Esophagus muscularis mucosa (tissue), 4 donors: ENCODE results near the gene EXOSC6.
"Not testable (repeated sequence)": the region's sequence is repeated elsewhere in the genome, so short reads cannot be mapped to it uniquely, and the experiment has no call there.

ENCODE experiments used
- EP300 ChIP-seq: sonication (generic); formaldehyde crosslinking; IDR thresholded peaks from one replicate; pipeline ENCODE4 v1.6.1; 2017; ENCODE audit warnings: antibody characterized with exemption
- POLR2A ChIP-seq: fragments of 450-650 bp; IDR thresholded peaks from one replicate; pipeline ENCODE4 v1.6.1; 2017; ENCODE audit warnings: antibody characterized with exemption, moderate library complexity, mild to moderate bottlenecking, low read depth
- POLR2AphosphoS5 ChIP-seq, 2 donors: sonication (generic); formaldehyde crosslinking; IDR thresholded peaks; one replicate each; pipeline ENCODE4 v1.6.1; 2017; ENCODE audit warnings: antibody characterized with exemption in 2 of 2
- TF ChIP-seq, protein P1 (sequence below), 3 experiments: fragments of 200-600 bp in 2 of 3; fragments of 450-650 bp in 1 of 3; sonication (generic) in 2 of 3; IDR thresholded peaks; one replicate each; pipeline ENCODE4 v1.5.1; 2017 to 2019; ENCODE audit warnings: antibody characterized with exemption in 3 of 3, mild to moderate bottlenecking in 2 of 3, moderate library complexity in 1 of 3

DNA sequence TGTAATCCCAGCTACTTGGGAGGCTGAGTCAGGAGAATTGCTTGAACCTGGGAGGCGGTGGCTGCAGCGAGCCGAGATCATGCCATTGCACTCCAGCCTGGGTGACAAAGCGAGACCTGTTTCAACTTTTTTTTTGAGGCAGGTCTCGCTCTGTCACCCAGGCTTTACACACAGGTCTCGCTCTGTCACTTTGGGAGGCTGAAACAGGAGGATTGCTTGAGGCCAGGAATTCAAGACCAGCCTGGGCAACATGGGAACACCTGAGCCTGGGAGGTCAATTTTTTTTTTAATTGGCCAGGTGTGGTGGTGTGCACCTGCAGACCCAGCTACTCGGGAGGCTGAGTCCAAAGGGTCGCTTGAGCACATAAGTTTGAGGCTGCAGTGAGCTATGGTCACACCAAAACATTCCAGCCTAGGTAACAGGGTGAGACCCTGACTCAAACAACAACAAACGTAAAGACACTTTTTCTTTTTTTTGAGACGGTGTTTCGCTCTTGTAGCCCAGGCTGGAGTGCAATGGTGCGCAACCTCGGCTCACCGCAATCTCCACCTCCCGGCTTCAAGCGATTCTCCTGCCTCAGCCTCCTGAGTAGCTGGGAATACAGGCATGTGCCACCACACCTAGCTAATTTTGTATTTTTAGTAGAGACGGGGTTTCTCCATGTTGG, 35.7 kb upstream of the EXOSC6 start:
- TF ChIP-seq, protein P1, sequence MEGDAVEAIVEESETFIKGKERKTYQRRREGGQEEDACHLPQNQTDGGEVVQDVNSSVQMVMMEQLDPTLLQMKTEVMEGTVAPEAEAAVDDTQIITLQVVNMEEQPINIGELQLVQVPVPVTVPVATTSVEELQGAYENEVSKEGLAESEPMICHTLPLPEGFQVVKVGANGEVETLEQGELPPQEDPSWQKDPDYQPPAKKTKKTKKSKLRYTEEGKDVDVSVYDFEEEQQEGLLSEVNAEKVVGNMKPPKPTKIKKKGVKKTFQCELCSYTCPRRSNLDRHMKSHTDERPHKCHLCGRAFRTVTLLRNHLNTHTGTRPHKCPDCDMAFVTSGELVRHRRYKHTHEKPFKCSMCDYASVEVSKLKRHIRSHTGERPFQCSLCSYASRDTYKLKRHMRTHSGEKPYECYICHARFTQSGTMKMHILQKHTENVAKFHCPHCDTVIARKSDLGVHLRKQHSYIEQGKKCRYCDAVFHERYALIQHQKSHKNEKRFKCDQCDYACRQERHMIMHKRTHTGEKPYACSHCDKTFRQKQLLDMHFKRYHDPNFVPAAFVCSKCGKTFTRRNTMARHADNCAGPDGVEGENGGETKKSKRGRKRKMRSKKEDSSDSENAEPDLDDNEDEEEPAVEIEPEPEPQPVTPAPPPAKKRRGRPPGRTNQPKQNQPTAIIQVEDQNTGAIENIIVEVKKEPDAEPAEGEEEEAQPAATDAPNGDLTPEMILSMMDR (IDR thresholded peaks at IDR 0.05), result not testable (repeated sequence)
- not testable (repeated sequence) for TF ChIP-seq EP300; POLR2A; POLR2AphosphoS5 (IDR thresholded peaks at IDR 0.05)
